Testis (tissue), 2 donors: ENCODE measurements around the gene NEMP2.

Source experiments
- POLR2A ChIP-seq: fragments of 450-650 bp; IDR thresholded peaks from one replicate; pipeline ENCODE4 v1.6.1; 2017; ENCODE audit warnings: antibody characterized with exemption, mild to moderate bottlenecking, moderate library complexity
- TF ChIP-seq, protein P1 (sequence below), 3 experiments: fragments of 450-650 bp in 2 of 3; fragments of 200-600 bp in 1 of 3; sonication (generic) in 1 of 3; IDR thresholded peaks; one replicate each; pipeline ENCODE4 v1.5.1; 2016 to 2019; ENCODE audit warnings: antibody characterized with exemption in 3 of 3, mild to moderate bottlenecking in 2 of 3, moderate library complexity in 1 of 3

DNA sequence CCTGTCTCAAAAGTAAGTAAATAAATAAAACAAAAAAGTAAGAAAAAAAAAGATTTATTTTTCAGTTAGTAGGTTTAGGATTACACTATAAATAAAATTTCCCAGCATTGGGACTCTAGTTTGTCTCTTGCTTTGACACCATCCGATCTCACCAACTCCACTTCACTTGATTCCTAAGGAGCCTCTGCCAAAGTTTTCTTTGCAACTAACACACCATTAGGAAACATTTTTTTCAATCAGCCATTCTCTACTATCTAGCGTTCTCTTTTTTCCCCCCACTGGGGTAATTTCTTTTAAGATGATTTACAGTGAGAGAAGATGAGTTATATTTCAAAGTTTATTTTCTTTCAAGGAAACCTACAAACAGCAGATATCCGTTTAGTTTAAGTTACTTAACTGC is 10.6 kb upstream of the NEMP2 start:
- TF ChIP-seq POLR2A, result no peak
- TF ChIP-seq, protein P1, sequence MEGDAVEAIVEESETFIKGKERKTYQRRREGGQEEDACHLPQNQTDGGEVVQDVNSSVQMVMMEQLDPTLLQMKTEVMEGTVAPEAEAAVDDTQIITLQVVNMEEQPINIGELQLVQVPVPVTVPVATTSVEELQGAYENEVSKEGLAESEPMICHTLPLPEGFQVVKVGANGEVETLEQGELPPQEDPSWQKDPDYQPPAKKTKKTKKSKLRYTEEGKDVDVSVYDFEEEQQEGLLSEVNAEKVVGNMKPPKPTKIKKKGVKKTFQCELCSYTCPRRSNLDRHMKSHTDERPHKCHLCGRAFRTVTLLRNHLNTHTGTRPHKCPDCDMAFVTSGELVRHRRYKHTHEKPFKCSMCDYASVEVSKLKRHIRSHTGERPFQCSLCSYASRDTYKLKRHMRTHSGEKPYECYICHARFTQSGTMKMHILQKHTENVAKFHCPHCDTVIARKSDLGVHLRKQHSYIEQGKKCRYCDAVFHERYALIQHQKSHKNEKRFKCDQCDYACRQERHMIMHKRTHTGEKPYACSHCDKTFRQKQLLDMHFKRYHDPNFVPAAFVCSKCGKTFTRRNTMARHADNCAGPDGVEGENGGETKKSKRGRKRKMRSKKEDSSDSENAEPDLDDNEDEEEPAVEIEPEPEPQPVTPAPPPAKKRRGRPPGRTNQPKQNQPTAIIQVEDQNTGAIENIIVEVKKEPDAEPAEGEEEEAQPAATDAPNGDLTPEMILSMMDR (IDR thresholded peaks at IDR 0.05), result no peak
